Glomerular visceral epithelial cell (primary cell): Measurements from ENCODE around the gene C11orf54.
"Not testable (repeated sequence)": the region's sequence is repeated elsewhere in the genome, so short reads cannot be mapped to it uniquely, and the experiment has no call there.

Experiments used
- DNase-seq: peaks from one replicate; pipeline ENCODE4 v3.0.0-alpha.2; 2016; ENCODE audit errors: extremely low spot score

The C11orf54 gene

DNA sequence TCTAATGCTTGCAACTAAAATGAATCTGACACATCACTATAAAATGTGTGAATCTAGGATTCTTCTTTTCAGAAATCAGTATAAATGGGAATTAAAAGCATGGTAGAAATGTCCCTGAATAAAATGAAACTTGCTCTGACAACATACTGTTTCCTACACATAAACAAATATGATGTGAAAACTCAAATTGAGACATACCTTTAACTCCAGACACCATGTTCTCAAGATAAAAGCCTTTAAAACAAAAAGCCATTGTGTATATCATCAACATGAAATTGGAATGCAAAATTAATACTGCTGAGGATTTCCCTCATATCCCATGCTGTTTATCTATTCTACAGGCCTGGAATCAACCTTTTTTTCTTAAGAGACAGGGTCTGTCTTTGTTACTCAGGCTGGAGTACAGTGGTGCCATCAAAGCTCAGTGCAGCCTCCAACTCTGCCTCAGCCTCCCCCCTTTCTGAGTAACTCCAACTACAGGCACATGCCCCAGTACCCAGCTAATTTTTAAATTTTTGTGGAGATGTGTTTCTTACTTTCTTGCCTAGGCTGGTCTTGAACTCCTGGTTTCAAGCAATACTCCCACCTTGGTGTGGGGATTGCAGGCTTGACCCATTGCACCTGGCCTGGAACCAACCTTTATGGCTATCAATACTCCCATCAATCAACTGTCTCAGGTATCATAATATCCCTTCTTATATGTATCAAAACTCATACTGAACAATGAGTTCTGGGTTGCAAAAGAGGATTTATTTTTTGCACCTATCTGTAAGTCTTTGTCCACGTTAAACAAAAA, 6.8 kb upstream of the C11orf54 start:
- DNase-seq = no peak

GRCh38 chr11:93735627-93736026, 5.8 kb upstream of the C11orf54 start:
- DNase-seq = no peak

DNA sequence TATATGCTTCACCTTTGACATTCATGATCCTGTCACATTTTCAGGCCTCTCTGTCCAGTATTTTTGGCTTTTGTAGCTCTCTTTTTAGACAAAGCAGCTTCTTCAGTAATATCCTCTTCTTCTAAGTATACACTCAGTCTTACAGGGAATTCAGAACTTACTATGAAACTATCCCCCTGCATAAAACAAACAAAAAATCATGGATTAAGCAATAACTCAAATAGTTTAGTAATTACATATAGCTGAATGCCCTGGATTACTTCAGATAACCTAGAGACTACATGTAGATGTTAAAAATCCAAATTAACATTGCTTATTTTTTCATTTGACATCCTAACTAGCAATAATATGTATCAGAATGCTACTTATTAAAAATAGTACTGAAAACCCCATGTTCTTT, 5.3 kb upstream of the C11orf54 start:
- no peak for DNase-seq

DNA sequence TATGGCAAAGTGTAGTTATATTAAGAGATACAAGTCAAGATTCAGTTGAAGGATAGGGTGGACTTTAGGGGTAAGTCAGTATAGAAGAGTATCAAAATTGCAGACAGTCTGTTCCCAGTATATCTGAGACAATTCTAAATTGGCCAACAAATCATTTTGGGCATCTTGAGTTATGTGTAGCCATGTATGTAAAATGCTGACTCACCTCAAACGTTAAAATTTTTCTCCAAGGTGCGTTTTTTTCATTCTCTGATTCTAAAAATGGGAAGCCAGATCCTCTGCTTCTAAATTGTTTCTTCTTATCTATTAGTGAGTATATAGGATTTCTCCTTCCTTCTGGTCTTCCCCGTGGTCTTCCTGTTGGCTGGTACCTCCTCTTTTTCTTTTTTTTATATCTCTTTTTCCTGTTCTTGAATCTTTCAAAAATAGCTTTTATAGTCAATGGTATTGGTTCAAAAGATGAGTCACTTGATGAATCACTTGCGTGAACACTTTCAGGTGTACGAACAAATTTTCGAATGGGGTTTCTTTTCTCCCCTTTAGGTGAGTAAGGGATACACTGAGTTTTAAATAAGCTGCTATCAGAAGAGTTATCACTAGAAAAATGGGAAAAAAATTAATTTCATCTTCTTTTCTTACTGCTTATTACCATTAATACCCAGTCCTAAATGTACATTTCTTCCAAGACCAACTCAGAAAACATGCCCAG, 3.4 kb upstream of the C11orf54 start:
- no peak for DNase-seq

GRCh38 chr11:93738647-93739081, 2.8 kb upstream of the C11orf54 start:
- DNase-seq = no peak

GRCh38 chr11:93740031-93740729, 1.3 kb upstream of the C11orf54 start:
- peak; percentile 50 for DNase-seq

- DNase-seq = peak; percentile 62
These were observed 760 bp upstream of the C11orf54 start for GRCh38 chr11:93740730-93741093.

DNA sequence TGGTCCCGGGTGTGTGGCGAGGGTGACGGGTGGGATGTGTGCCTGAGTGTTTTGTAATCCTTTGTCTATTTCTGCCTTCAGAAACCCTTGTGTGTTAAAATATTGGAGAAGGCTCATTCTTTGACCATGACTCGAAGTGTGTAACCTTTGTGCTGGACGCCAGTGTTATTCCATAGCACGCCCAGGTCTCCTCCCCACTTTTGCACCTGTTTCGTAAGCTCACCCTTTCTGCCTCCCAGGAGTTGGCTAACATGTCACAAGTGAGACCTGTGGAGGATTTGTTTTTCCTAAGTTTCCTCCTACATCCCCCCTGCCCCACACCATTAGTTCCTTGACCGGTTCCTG, 382 bp downstream of the C11orf54 start:
- peak; percentile 63 for DNase-seq

GRCh38 chr11:93743291-93743690, 1.8 kb downstream of the C11orf54 start:
- DNase-seq = no peak

DNA sequence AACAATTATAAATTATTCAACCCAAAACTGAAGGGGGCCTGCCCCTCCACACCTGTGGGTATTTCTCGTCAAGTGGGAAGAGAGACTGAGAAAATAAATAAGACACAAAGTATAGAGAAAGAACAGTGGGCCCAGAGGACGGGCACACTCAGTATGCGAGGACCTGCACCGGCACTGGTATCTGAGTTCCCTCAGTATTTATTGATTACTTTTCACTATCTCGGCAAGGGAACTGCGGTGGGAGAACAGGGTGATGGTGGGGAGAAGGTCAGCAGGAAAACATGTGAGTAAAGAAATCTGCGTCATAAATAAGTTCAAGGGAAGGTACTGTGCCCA, 3.2 kb downstream of the C11orf54 start:
- no peak for DNase-seq

DNA sequence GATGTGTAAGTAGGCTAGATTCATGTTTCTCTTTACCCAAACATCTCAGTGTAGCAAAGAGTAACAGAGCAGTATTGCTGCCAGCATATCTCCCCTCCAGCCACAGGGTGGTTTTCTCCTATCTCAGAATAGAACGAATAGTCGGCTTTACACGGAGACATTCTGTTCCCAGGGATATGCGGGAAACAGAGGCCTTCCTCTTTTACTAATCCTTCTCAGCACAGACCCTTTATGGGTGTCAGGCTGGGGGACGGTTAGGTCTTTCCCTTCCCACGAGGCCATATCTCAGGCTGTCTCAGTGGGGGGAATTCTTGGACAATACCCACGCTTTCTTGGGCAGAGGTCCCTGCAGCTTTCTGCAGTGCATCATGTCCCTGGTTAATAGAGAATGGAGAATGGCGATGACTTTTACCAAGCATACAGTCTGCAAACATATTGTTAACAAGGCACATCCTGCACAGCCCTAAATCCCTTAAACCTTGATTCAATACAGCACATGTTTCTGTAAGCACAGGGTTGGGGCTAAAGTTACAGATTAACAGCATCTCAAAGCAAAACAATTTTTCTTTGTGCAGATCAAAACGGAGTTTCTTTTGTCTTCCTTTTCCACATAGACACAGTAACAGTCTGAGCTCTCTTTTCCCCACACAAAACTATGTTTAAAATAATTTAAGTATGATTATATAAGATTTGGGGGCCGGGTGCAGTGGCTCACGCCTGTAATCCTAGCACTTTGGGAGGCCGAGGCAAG, 3.7 kb downstream of the C11orf54 start:
- not testable (repeated sequence) for DNase-seq

- DNase-seq = no peak
These were observed 4.6 kb downstream of the C11orf54 start for GRCh38 chr11:93746101-93746500.

GRCh38 chr11:93747122-93747521, 5.7 kb downstream of the C11orf54 start:
- DNase-seq = no peak

GRCh38 chr11:93751001-93751400, 9.5 kb downstream of the C11orf54 start:
- no peak for DNase-seq

DNA sequence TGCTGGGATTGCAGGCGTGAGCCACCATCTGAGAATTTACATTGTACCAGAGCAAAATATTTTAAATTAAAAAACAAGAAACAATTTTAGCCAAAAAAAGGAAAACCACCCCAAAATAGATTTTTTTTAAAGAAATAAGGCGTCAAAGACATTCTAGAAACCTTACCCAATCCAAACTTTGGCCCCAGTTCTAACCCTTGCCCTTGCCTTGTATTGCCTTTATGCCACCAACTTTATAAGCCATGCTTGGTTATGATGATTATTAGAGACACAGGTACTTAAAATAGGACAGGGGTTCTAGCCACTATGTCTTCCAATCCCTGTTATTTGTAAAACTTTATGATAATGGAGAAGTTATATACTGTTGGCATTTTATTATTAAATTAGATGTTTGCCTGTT, 11.8 kb downstream of the C11orf54 start:
- no peak for DNase-seq

DNA sequence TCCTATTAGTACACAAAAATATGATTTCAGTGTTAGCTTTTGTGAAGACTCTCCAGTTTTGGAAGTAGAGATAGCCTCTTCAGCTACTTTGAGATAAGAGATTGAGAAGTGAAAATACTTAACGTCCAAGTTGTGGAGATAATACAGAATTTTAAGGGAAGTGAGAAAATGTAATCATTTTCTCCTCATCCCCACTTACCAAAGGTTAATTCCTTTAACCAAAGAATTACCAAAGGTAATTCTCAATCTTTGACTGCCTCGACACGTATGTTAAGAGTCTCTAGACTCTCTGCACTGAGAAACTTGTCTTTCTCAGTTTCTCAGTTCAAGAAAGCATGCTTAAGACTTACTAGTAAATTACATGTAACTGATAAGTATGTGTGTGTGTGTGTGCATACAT, 15.3 kb downstream of the C11orf54 start:
- no peak for DNase-seq

GRCh38 chr11:93757301-93757700, 15.8 kb downstream of the C11orf54 start:
- DNase-seq = no peak

GRCh38 chr11:93757924-93758865, 16.7 kb downstream of the C11orf54 start:
- no peak for DNase-seq

GRCh38 chr11:93759123-93759522, 17.7 kb downstream of the C11orf54 start:
- DNase-seq = not testable (repeated sequence)

DNA sequence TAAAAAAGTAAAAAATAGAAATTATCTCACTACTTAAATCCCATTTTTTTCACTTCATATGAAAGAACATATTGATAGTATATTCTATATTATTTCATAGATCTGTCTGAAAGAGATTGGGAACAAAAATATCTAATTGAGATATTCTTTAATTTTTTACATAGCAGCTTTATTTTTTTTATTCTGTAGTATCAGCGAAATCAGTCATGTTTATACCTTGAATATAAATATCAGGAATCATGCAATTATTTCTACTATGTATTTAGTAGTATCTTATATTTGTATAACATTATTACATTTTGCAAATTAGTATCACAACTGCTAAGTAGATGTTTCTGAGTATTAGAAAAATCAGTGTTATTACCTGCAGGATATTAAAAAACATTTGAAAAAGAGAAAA, 20.4 kb downstream of the C11orf54 start:
- no peak for DNase-seq

- DNase-seq = no peak
These were observed 24.1 kb downstream of the C11orf54 start for GRCh38 chr11:93765551-93765950.
